Astrocyte (in vitro differentiated cells and primary cell): ENCODE data around the gene OSTN.
"Not testable (repeated sequence)": the region's sequence is repeated elsewhere in the genome, so short reads cannot be mapped to it uniquely, and the experiment has no call there.

Experiments
- EZH2 ChIP-seq: IDR thresholded peaks from 2 replicates; pipeline ENCODE4 v1.6.1; 2012; ENCODE audit warnings: mild to moderate bottlenecking, low read length, inconsistent platforms; ENCODE audit not compliant: insufficient read depth
- TF ChIP-seq, protein P1 (sequence below): IDR thresholded peaks from 2 replicates; pipeline ENCODE4 v1.5.1; 2011; ENCODE audit warnings: low read depth, mild to moderate bottlenecking, inconsistent platforms, low read length, moderate library complexity; ENCODE audit not compliant: insufficient read depth

GRCh38 chr3:191185382-191185781 is 13.7 kb upstream of the OSTN start:
- not testable (repeated sequence) for TF ChIP-seq EZH2
- TF ChIP-seq, protein P1, sequence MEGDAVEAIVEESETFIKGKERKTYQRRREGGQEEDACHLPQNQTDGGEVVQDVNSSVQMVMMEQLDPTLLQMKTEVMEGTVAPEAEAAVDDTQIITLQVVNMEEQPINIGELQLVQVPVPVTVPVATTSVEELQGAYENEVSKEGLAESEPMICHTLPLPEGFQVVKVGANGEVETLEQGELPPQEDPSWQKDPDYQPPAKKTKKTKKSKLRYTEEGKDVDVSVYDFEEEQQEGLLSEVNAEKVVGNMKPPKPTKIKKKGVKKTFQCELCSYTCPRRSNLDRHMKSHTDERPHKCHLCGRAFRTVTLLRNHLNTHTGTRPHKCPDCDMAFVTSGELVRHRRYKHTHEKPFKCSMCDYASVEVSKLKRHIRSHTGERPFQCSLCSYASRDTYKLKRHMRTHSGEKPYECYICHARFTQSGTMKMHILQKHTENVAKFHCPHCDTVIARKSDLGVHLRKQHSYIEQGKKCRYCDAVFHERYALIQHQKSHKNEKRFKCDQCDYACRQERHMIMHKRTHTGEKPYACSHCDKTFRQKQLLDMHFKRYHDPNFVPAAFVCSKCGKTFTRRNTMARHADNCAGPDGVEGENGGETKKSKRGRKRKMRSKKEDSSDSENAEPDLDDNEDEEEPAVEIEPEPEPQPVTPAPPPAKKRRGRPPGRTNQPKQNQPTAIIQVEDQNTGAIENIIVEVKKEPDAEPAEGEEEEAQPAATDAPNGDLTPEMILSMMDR: not testable (repeated sequence)
